K562 (cell line): ENCODE measurements around the gene FRMD4A.

Source experiments
- CREB1 ChIP-seq, 2 experiments: sonication (generic) in 1 of 2; formaldehyde crosslinking in 1 of 2; IDR thresholded peaks; 2 replicates each; pipeline versions ENCODE4 v1.6.1 to v1.8.0; 2012 to 2022; ENCODE audit warnings: inconsistent platforms in 1 of 2, mild to moderate bottlenecking in 1 of 2, missing genetic modification reagents in 1 of 2, moderate library complexity in 1 of 2
- SMARCA5 ChIP-seq: fragments of 450-650 bp; IDR thresholded peaks from 2 replicates; pipeline ENCODE4 v1.6.1; 2016
- ZNF124 ChIP-seq: sonication (generic); formaldehyde crosslinking; IDR thresholded peaks from 2 replicates; pipeline ENCODE4 v1.8.1; 2022; ENCODE audit warnings: missing genetic modification reagents
- ZNF274 ChIP-seq: IDR thresholded peaks from 2 replicates; pipeline ENCODE4 v1.6.1; 2011; ENCODE audit warnings: low read depth, mild to moderate bottlenecking, low read length, moderate library complexity, borderline replicate concordance
- TF ChIP-seq, protein P1 (sequence below): sonication (generic); formaldehyde crosslinking; IDR thresholded peaks from 2 replicates; pipeline ENCODE4 v1.8.1; 2023; ENCODE audit warnings: mild to moderate bottlenecking, missing genetic modification reagents

DNA sequence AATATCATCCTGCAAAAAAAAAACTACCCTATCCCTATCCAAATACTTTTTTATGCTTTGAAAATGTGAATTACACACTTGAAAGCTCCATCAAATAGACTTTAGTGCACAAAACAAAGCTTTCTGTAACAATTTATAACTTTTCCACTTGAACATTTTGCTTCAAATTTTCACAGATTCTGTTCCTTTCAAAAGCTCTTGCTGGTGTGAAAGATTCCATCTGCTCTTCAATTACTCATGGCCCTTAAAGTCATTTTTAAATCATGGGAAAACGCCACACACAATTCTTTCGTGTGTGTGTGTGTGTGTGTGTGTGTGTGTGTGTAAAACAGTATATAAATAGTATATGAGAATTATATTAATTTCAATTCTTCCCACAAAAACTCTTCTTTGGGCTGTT lies 576.4 kb downstream of the FRMD4A start:
- TF ChIP-seq, protein P1, sequence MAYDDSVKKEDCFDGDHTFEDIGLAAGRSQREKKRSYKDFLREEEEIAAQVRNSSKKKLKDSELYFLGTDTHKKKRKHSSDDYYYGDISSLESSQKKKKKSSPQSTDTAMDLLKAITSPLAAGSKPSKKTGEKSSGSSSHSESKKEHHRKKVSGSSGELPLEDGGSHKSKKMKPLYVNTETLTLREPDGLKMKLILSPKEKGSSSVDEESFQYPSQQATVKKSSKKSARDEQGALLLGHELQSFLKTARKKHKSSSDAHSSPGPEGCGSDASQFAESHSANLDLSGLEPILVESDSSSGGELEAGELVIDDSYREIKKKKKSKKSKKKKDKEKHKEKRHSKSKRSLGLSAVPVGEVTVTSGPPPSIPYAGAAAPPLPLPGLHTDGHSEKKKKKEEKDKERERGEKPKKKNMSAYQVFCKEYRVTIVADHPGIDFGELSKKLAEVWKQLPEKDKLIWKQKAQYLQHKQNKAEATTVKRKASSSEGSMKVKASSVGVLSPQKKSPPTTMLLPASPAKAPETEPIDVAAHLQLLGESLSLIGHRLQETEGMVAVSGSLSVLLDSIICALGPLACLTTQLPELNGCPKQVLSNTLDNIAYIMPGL (CRISPR knock-in tag): no peak
- no peak for TF ChIP-seq SMARCA5
- TF ChIP-seq ZNF124 (CRISPR knock-in tag): no peak
- TF ChIP-seq ZNF274: no peak
- TF ChIP-seq CREB1 (IDR thresholded peaks at IDR 0.05): no peak
- TF ChIP-seq CREB1 (CRISPR knock-in tag; IDR thresholded peaks at IDR 0.05): no peak
